HG02610 (cell line): ENCODE measurements around the gene NUAK2.

Experiments
- ATAC-seq: cut with Tn5 transposase; IDR thresholded peaks from one replicate; pipeline ENCODE4 v1.9.1; 2021; ENCODE audit warnings: mild to moderate bottlenecking, moderate library complexity; ENCODE audit not compliant: unreplicated experiment

NUAK2 gene

GRCh38 chr1:205323794-205324193 is 2.2 kb upstream of the NUAK2 start:
- ATAC-seq = no peak

- ATAC-seq = no peak
Observed at GRCh38 chr1:205321959-205322283, 376 bp upstream of the NUAK2 start.

- no peak for ATAC-seq
Observed at GRCh38 chr1:205319081-205320018, 2.2 kb downstream of the NUAK2 start.

DNA sequence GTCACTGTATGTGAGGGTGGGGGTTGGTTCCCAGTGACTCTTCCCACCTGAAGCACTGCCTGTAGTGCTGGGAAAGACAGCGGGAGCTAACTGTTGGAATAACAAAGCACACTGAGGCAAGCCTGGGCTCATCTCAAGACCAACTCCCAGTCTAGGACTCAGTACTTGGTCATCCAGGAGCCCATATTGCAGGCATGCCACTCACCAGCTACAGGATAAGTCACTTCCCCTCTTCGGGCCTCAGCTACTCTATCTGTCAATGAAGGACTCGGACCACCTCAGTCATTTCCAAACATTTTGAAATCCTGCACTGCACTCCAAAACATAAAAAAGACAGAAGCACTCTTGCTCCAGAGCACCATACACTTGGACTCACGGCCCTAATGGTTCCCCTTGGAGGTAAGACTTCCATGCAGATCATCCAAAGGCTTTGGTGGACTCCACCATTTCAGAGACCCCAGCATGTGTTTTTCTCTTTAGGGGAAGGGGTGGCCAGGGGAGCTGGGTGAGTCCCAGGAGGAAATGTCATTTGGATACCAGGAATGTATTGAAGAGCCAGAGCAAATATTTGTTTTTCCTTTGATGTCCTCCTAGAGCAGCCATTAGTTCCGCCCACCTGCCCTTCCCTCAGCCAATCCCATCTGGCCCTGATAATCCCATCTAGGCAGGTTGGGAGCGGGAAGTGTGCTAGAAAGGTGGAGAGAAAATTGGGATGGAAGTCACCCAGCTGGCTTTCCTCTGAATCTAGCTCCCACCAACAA is 3.1 kb downstream of the NUAK2 start:
- no peak for ATAC-seq

DNA sequence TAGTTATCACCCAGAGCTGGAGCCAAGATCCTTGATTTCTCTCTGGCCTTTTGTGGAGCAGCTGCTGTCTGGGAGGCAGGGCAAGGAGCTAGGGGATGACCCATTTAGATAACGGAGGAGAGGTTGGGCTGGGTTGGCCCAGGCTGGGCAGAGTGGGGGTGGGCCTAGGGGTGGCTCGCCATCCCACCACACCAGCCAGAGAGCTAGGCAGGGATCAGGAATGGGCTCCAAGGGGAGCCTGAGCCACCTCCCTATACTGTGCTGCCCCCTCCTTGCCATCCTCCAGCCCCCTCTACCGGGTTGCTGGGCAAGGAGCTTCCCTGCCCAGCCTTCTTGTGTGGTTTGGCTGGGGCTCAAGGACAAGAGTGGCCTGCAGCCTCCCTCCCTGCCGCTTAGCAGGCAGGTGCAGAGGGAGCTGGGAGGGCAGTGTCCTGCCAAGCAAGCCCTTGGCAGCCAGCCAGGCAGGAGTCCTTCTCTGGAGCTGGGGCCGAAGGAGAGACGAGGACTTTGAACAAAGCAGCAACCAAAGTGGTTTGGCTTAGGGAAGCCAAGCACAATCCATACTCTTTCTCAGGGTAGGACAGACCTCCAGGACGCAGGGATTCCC is 4.1 kb downstream of the NUAK2 start:
- ATAC-seq = no peak

DNA sequence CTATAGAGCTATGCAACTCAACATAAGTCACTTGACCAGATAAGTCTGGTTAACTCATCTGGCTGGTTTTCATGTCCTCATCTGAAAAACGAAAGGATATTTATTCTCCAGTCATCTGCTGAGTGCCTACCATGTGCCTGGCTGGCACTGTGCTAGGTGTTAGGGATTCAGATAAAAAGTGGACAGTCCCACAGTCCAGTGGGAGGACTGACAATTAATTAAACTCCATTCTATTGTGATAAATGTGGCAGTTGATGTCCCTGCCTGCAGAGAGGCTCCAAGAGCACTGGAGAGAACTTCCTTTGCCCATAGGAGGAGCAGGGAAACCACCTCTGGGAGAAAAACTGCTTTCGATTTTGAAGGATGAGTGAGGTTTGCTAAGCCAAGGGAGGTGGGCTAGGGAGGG is 5.4 kb downstream of the NUAK2 start:
- ATAC-seq = no peak

DNA sequence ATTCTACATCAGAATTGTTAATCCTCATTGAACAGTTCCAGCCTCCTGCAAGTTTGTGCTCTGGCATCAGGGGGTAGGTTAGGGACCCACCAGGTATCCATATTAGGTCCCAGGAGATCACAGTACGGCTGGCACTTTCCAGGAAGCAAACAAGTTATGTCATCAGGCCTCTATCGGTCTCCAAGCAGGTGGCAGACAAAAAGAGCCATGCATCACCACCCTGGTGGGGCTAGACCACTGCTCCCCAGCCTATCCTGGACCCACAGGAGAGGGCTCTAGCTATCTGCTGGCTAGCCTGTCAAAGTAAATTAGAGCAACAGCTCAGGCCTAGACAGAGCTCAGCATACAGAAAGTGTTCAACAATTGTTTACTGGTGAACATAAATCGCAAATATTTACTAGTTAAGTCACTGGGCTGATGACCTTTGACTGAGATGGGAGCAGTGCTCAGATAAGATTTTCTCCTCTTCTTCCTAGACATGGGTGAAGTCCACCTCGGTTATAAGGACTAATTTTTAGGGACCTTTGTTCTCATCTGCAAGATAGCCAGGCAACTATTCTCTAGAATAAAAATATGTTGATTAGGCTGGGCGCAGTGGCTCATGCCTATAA is 6.4 kb downstream of the NUAK2 start:
- ATAC-seq = no peak

GRCh38 chr1:205313563-205314308 is 7.8 kb downstream of the NUAK2 start:
- ATAC-seq = no peak

DNA sequence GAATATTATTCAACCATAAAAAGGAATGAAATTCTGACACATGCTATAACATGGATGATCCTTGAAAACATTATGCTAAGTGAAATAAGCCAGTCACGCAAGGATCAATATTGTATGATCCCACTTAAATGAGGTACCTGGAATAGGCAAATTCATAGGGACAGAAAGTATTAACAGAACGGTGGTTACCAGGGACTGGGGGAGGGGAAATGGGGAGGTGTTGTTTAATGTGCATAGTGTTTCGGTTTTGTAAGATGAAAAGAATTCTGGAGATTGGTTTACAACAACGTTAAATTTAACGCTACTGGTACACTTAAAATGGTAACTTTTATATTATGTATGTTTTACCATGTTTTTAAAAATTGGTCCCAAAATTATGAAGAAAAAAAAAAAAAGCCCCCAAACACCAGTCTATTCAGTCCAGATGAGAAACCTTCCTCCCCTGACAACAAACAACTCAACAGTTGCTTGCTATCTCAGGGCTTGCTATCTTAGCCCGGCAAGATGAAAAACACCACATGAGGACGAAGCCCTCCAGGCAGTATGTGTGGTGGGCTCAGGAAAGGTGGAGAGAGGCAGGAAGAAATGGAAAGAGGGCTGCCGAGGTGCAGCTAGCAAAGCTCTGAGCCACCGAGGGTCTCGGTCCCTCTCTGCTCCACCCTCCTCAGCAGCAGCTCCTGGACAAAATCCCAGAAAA is 8.5 kb downstream of the NUAK2 start:
- ATAC-seq = no peak

DNA sequence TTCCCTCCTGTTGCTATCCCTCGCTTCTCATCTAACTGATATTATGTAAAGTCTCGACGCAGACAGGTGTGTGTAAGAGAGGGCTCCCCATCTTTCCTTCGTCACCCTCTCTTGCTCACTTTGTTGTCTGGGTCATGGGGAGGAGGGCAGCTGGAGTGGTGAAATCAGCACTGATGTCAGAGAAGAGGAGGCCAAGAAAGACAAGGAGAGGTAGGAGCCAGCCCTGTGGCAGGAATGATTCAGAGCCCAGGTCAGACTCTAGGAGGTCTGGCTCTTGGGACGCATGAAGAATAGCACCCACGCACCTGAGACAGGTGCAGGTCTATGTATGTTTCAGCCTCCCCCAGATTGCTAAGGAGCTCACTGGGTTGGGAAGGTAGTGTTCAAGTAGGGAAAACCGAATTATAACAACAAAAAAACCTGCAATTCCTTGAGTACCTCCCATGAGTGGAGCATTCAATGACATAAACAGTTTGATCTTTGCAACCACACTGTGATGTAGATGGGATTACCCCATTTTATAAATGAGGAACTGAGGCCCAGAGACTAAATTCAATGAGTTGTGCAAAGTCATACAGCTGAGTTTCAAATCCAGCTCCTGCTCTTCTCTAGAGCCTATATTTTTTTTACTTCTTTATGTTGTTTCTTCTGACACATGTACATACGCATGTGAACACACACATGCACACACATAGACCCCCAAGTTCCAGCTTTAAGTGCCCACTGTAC is 10.4 kb downstream of the NUAK2 start:
- ATAC-seq = no peak

DNA sequence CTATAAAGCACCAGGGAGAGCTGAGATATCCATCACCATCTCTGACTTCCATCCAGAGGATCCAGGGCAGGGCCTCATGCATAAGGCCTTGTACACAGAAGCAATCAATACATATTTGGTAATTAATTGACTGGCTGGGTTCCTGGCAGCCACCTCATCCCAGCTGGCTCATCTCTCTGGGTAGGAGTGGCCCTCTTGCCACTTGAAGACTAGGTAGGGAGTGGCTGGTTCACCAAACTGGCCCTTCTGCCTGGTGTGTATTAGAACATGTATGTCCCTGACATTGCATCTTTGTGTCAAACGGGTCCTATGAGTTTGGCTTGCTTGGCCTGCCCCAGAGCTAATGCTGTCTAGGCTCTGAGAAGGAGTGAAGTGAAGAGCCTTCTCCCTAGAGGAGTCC is 11.8 kb downstream of the NUAK2 start:
- ATAC-seq = no peak

DNA sequence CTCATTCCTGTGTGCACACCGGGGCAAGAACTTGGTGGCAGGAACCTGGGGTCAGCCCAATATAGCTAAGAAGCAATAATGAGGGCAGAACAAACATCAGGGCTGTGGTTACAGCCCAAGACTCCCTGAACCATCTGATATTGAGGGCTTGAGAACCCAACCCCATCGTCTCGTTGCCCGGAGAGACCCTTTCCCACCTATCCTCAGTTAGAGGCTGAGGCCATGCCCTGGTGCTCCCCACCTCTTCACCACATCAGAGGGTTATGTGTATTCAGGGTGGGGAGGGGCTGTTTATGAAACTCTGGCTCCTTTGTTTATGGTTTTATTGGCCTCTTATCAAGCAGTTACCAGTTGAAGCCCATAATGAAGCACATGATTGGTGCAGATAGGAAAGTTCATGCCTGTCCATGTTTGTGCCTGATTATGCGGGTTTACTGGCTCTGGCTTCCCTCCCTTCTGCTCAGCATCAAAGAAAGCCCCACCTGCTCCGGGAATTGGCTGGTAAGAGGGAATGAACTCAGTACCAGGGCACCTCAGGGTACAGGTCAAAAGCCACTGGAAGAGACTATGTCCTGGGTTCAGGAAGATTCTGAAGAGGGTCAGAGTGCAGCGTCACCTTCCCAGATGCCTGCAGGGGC is 14.5 kb downstream of the NUAK2 start:
- no peak for ATAC-seq

GRCh38 chr1:205304695-205305070 is 16.9 kb downstream of the NUAK2 start:
- ATAC-seq = no peak

GRCh38 chr1:205304046-205304694 is 17.4 kb downstream of the NUAK2 start:
- ATAC-seq = no peak

GRCh38 chr1:205303247-205303888 is 18.2 kb downstream of the NUAK2 start:
- no peak for ATAC-seq

- no peak for ATAC-seq
Observed at GRCh38 chr1:205301842-205302588, 19.5 kb downstream of the NUAK2 start.

- ATAC-seq = no peak
Observed at GRCh38 chr1:205301205-205301821, 20.2 kb downstream of the NUAK2 start.
